Measurements from ENCODE around the gene MAGEB4. TPM values are rescaled to one million over a fixed set of nuclear protein-coding genes. Genes with fewer than 3 reads are reported as not detected.

MAGEB4 gene
- total RNA-seq, 4 donors from 2014 or later = not detected

- Histone ChIP-seq H3K4me3 (no peak overlapping the region), H3K9me3 (no peaks in the 10 kb centered on the region), H3K36me3 (no peaks in the 10 kb centered on the region), H3K4me1 (no peaks in the 10 kb centered on the region), H3K27me3 (no peaks in the 10 kb centered on the region), H3K27ac (no peak overlapping the region)
- intact Hi-C loops (cut with DNase I; ENCODE audit: low total_unique reads) = no loop called here
- ATAC-seq (no peak), DNase-seq (no peak)
- in situ Hi-C loops (cut with MboI; ENCODE audit: low sequenced_read_pairs in 4 of 4) = loop anchor here in 1 of 4 donors (25.0 kb wide), 1 partner anchor 91 kb away; no protein-coding TSS in a partner anchor
- TF ChIP-seq CTCF (IDR thresholded peaks at IDR 0.05 in 4 of 5, conservative IDR thresholded peaks at IDR 0.05 in 1 of 5) = no peak
- TF ChIP-seq POLR2A (IDR thresholded peaks at IDR 0.05) = no peak
Measured at GRCh38 chrX:30278365-30278764, 36.6 kb downstream of the MAGEB4 start.

GRCh38 chrX:30280428-30280827 lies 38.6 kb downstream of the MAGEB4 start:
- in situ Hi-C loops (cut with MboI; ENCODE audit: low sequenced_read_pairs in 4 of 4) = loop anchor here in 1 of 4 donors (25.0 kb wide), 1 partner anchor 93 kb away; no protein-coding TSS in a partner anchor

GRCh38 chrX:30282527-30282926 lies 40.7 kb downstream of the MAGEB4 start:
- no peaks in the 10 kb centered on the region for H3K36me3 ChIP-seq
- no peak for TF ChIP-seq POLR2A (IDR thresholded peaks at IDR 0.05)
- no peak for TF ChIP-seq CTCF (IDR thresholded peaks at IDR 0.05 in 4 of 5, conservative IDR thresholded peaks at IDR 0.05 in 1 of 5)
- H3K27ac ChIP-seq = no peak overlapping the region
- intact Hi-C loops (cut with DNase I; ENCODE audit: low total_unique reads) = no loop called here
- H3K4me1 ChIP-seq = no peaks in the 10 kb centered on the region
- no peak overlapping the region for H3K4me3 ChIP-seq
- no peaks in the 10 kb centered on the region for H3K9me3 ChIP-seq
- in situ Hi-C loops (cut with MboI; ENCODE audit: low sequenced_read_pairs in 4 of 4) = loop anchor here in 1 of 4 donors (25.0 kb wide), 1 partner anchor 95 kb away; no protein-coding TSS in a partner anchor
- DNase-seq (no peak), ATAC-seq (no peak)
- H3K27me3 ChIP-seq = no peaks in the 10 kb centered on the region

More at GRCh38 chrX:30280428-30280827, 38.6 kb downstream of the MAGEB4 start:
- Histone ChIP-seq H3K27ac (no peak overlapping the region), H3K4me1 (no peaks in the 10 kb centered on the region), H3K9me3 (no peaks in the 10 kb centered on the region), H3K4me3 (no peak overlapping the region), H3K36me3 (no peaks in the 10 kb centered on the region), H3K27me3 (no peaks in the 10 kb centered on the region)
- DNase-seq (no peak), ATAC-seq (no peak)
- TF ChIP-seq CTCF (IDR thresholded peaks at IDR 0.05 in 4 of 5, conservative IDR thresholded peaks at IDR 0.05 in 1 of 5) = no peak
- TF ChIP-seq POLR2A (IDR thresholded peaks at IDR 0.05) = no peak
- intact Hi-C loops (cut with DNase I; ENCODE audit: low total_unique reads) = no loop called here

- ATAC-seq (peak; percentile 30 to 41), DNase-seq (no peak)
- TF ChIP-seq POLR2A (IDR thresholded peaks at IDR 0.05) = no peak
- no peak for TF ChIP-seq CTCF (IDR thresholded peaks at IDR 0.05 in 4 of 5, conservative IDR thresholded peaks at IDR 0.05 in 1 of 5)
- in situ Hi-C loops (cut with MboI; ENCODE audit: low sequenced_read_pairs in 4 of 4) (loop anchor here in 1 of 4 donors (25.0 kb wide), 1 partner anchor 96 kb away; no protein-coding TSS in a partner anchor), intact Hi-C loops (cut with DNase I; ENCODE audit: low total_unique reads) (no loop called here)
- Histone ChIP-seq H3K27ac (no peak overlapping the region), H3K9me3 (no peaks in the 10 kb centered on the region), H3K27me3 (no peaks in the 10 kb centered on the region), H3K4me1 (no peaks in the 10 kb centered on the region), H3K36me3 (no peaks in the 10 kb centered on the region), H3K4me3 (no peak overlapping the region)
Measured at GRCh38 chrX:30283456-30284200, 41.8 kb downstream of the MAGEB4 start.

Other genes with a start within 250 kb of the MAGEB4 start
- gene MAGEB2, start 26.4 kb upstream of the MAGEB4 start, total RNA-seq = not detected
- not detected for gene MAGEB3, start 11.3 kb upstream of the MAGEB4 start, total RNA-seq
- gene MAGEB1, start 5.1 kb downstream of the MAGEB4 start, total RNA-seq = not detected
- gene NR0B1, start 67.4 kb downstream of the MAGEB4 start, total RNA-seq = not detected

Measured in gastrocnemius medialis (tissue), 4 donors.